NCI-H128 (cell line): ENCODE results near the gene B3GNT5.

Source experiments
- DNase-seq: peaks from one replicate; lab custom pipeline; 2025; ENCODE audit not compliant: unreplicated experiment; lab: John Stamatoyannopoulos, UW

The B3GNT5 gene

DNA sequence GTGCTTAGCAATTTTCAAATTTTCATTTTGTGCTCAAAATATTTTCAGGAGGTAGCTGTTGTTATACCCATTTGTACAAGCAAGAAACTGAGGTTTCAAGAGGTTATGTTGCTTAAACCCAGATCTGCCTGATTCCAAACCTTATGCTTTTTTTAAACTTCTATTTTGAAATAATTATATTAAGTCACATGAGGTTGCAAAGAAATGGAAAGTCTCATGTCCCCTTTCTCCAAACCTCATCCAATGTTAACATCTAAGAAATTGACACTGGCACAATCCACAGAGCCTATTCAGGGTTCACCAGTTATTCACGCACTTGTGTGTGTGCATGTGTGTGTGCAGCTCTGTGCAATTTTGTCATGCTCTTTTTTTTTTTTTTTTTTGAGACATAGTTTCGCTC is 35.1 kb downstream of the B3GNT5 start:
- DNase-seq, result no peak

DNA sequence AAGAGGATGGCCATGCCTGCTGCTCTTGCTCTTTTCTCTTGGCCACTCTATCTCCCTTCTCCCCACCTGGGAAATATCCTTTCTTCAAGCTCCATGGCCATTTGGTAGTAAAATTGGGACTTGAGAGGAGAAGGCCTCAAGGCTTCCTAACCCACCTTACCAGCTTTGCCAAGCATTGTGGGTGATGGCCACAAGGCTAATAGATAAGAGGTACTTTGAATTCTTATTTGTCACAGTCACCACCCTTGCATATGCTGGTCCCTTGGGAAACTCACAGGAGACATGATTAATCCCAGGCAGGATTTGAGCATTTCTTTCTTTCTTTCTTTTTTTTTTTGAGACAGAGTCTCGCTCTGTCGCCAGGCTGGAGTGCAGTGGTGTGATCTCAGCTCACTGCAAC is 37.2 kb downstream of the B3GNT5 start:
- no peak for DNase-seq

DNA sequence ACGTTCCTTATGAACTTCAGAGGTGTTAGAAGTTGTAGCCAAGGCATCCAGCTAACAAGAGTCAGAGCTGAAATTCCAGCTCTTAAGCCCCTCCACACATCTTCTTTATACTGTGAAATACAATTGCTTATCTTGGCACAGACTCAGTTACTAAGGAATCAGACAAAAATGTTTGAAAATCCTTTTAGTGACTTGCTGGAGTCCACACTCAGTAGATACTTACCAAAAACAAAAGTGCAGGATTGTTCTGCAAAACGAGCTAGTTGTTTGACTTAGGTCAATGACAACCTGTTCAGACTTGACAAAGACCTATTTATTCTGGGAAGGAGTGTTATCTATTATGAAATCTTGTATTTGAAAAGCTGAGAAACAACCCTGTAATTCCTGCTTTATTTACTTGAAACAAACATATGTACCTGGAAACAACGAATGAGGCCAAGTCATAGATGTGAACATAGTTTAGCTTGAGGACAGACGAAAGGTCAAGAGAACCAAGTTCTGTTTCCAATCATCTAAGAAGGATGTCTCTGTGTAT is 38.5 kb downstream of the B3GNT5 start:
- no peak for DNase-seq

DNA sequence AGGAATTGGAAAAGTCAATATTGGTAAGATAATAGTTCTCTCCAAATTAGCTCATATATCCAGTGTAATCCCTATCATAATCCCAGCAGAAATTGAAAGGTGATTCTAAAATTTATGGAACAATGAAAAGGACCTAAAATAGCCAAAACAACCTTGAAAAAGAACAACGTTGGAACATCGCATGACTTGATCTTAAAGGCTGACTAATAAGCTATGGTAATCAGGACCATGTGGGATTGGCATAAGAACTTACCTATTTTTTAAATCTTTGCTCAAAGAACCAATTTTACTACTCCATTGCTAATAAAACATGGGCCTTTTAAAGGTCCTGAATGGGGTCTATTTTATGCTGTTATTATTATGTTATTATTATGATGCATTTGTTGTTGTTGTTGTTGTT is 40.9 kb downstream of the B3GNT5 start:
- DNase-seq, result no peak

DNA sequence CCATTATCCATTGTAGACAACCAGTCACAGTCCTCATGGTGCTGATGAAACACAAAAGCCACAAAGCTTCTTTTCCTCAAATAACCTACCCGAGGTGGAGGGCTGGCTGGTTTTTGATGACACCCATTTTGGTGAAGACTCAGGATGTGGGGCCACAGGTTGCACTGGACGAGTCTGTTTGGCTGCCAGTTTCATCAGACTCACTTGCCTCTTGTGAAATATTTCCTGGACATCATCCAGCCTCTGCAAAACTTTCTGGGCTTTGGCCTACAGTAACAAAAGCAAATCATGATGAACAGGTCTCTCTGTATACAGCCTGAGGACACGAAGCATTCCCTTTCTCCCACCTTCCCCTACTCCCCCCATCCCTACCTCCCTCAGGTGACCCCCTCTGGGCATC is 42.2 kb downstream of the B3GNT5 start:
- no peak for DNase-seq

DNA sequence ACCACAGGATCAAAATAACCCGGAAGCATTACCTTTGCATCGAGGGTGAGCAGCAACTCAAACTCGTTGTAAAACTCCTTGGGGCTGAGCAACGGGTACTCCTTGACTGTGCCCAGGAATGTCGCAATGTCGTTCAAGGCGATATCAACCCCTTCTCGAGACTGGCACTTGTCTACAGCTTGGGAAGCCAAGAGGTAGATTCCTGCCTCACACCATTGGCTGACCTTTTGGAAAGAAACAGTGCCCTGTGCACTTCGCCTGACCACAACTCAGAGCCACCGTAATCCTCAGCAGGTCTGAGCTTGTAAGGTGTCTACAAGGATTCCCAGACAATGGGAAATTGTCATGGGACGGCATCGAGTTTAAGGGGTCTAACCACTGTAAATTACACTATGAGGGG is 43.9 kb downstream of the B3GNT5 start:
- DNase-seq, result no peak

DNA sequence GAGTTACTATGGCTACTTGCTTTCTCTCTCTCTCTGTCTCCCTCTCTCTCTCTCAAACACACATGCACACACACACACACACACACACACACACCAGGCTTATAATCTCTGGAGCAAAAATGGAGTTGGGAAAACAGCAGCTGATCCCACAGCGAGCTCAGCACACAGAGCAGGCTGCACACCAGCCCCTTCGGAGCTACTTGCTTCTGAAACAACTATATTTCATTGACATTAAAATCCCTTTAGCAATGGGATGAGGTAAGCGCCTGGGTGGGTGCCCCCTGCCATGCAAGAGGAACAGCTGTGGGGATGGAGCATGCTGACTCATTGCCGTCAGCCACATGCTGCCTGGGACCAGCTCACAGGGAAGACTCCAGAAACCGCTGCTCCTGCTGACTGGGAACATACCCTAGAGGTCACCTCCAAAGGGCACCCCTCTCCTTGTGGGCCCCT is 45.7 kb downstream of the B3GNT5 start:
- DNase-seq, result no peak

DNA sequence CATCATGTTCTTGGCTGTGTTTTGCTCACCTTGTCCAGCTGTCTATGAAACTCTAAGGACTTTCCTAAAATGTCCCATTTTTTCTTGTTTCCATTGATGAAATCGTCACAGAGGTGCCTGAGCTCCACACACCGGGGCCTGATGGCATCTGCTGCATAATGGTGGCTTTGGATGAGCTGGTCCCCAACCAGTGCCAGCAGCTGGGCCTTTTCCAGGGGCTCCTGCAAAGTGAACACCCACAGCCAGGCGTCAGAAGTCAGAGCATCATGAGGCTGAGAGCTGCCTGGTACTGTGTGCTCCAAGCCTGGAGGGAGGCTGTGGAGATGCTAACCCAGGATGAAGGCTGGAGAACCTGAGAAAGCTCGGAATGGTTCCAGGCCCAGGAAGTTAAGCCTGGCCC is 46.9 kb downstream of the B3GNT5 start:
- DNase-seq, result no peak

DNA sequence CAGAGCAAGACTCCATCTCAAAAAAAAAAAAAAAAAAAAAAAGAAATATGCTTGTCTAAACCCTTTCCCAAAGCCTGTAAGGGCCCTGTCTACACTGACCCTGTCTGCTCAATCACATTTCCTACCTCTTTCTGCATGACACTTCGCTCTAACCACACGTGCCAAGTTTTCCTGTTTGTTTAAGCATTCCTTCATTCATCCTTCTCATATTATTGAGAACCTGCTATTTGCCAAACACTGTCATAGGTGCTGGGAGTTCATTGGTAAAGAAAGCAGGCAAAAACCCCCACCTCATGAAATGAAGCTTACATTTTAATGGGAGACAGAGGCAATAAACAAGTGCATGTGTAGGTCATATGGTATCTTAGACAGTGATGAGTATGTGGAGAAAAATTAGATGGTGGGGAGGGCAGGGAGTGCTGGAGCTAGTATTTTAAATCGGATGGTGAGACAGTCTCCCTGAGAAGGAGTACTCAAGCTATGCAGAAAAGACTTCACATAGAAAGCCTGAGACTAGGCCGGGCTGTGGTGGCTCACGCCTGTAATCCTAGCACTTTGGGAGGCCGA is 48.0 kb downstream of the B3GNT5 start:
- no peak for DNase-seq

DNA sequence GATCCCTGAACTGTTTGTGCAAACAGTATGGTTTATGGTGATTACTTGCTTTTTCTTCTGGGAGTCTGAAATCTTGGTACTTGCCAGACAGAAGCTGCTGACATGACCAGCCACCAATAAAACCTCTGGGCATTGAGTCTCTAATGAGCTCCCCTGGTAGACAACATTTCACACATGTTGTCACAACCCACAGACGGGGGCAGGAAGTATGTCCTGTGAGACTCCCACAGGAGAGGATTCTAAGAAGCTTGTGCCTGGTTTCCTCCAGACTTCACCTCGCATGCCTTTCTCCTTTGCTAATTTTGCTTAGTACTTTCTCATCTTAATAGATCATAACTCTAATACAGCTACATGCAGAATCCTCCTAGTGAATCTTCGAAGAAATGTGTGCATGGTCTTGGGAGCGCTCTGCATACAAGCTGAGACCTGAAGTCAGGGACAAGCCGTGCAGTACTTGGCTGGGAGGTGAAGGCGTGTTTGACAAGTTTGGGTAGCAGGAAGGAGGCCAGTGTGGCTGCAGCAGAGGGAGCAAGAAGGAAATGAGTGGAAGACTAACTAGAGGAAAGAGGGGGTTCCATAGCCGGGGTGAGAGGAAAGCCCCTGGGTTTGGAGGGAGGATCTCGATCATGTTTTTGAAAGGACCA is 49.0 kb downstream of the B3GNT5 start:
- no peak for DNase-seq

DNA sequence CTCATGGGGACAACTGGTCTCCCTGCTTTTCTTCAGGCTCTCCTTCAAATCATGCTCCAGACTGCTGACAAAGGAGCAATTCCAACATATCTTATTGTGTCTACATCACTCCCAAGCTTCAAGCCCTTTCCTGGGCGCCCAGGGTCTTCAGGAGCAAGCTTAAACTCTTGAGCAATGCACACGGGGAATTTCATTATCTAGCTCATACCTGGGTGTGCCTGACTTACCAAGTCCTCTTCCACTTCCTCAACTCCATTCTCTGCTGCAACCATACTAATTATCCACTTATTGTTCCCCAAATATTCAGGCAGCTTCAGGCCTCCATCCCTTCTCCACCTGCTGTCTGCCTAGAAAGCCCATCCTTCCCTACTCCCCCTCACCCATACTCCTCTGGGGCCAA is 50.6 kb downstream of the B3GNT5 start:
- DNase-seq, result no peak

DNA sequence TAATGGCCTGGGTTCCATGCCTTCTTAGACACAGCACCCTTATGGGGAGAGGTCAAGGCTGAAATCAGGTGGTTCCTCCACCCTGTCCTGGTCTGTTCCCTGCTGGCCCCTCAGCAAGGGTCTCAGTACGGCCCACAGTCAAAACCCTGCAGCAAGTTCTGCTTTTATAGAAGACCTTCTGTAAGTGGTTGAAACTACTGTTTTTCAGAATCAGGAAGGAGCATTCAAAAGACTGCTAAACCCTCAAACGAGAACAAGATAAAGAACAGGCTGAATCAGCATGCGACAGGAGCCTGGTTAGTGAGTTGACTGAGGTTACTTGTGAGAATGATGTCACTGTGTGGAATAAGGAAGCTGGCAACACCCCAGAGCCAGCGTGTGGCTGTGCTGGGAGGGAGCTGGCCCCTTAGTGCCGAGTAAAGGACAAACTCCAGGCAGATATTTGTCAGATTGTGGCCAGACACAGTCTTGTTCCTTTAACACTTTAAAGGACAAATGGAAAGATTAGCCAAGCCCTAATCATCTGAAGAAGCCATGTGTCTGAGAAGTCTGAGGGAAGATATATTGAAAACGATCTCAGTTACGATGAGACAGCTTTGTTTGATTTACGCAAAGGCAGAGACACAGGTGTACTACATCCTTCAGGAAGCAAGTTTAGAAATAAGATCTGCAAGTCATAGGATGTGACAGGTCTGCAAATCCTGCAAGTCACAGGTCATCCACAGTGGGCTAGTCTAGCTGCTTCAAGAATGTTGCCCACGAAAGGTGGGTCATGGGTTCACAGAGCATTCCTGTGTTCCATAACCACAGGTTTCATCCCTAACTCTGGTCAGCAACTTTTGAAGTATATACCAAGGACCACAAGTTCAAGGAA is 54.0 kb downstream of the B3GNT5 start:
- DNase-seq, result no peak

DNA sequence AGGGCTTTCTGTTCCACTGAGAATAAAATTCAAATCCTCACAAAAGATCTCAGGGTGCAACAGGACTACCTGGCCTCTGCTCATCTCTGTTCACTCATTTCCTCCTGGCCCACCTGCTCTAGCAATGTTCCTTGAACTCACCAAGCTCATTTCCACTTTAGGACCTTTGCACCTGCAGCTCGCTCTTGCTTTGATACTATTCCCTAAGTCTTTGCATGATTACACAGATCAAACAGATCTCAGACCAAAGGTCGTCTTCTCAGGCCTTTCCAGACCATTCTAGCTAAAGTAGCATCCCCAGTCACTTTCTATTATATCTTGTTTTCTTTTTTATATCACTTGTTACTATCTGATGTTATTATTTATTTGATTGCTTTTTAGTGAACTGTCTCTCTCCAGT is 54.7 kb downstream of the B3GNT5 start:
- DNase-seq, result no peak

DNA sequence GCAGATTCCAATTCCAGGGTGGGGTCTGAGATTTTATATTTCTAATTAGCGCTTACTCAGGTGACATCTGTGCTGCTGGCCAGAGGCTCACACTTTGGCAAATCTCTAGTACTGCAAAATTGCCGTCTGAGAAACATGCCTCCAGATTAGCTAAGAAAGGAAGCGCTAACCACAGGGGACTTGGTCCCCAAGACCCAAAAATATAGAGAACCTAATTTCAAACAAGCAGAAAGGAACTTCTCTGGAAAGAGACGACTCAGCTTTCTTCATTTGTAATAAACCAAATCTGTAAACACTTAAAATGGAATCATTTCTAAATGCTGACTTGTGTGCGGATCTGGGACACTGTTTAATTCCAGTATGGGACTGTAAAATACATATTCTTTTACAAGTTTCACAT is 55.7 kb downstream of the B3GNT5 start:
- no peak for DNase-seq

DNA sequence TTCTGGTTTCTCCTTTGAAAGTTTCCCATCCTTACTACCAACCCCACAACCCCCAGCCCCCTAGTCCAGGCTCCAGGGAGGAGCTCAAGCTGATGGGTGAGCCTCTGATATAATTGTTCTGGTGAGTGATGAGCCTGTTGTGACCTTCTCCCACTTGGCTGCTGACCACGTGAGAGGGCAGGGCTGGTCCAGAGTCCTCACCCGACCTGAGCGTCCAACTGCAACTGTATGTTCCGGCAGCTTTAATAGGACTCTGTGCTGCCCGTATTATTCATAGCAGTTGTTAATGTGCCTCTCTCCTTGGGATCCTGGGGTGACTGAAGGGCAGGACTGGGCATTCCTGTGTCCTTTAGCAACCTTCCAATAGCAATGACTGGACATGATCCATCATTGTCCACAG is 56.2 kb downstream of the B3GNT5 start:
- DNase-seq, result no peak

DNA sequence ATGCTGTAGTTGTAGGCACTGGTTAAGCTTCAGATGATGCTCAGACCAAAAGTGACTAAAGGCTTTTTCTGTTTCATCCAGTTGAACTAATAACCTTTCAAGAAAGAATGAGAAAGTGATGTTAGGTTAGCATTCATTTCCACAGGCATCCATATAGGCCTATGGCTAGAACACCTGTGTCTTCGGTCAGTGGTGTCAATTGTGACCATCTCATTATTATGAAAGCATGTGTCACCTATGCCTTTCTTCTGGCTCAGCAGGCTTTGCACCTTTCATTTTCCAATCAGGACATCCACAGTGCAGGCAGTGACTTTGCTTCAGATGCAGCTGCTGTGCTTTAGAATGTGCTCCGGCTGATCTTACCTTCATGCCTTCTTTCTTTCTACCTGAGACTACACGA is 57.9 kb downstream of the B3GNT5 start:
- DNase-seq, result no peak

DNA sequence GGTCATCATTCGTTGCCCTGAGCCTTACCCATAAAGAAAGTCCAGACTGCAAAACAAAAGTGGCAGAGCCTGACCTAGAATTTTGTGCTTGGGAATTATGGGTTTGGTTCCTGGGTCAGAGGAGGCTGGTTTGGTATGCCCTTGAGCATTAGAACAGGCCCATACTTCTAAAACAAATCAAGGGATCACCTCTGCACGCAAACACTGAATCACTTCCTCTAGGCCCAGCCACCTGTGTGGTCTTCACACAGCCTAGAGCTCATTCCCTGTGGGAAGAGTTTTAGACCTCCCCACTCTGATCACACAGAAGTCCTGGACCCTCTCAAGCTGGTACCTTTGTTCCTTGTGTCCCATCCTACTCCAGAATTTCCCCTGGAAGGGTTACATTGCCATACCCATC is 59.4 kb downstream of the B3GNT5 start:
- no peak for DNase-seq

DNA sequence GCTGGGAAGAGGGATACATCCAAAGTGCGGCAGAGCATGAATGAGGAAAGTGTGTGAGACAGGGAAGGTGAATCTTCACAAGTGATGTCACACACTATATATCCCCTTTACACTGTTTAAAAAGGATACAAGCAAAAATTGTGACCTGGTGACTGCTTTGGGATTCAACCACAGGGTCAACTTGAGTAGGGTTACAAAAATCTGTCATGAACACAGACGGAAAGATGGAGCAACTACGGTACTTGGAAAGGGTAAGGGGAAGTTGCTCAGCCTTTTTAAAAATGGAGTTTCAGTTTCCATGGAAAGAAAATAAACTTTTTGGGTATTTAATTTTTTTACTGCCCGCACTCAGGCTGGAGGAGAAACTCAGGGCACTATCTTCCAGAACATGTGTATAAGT is 60.3 kb downstream of the B3GNT5 start:
- no peak for DNase-seq

DNA sequence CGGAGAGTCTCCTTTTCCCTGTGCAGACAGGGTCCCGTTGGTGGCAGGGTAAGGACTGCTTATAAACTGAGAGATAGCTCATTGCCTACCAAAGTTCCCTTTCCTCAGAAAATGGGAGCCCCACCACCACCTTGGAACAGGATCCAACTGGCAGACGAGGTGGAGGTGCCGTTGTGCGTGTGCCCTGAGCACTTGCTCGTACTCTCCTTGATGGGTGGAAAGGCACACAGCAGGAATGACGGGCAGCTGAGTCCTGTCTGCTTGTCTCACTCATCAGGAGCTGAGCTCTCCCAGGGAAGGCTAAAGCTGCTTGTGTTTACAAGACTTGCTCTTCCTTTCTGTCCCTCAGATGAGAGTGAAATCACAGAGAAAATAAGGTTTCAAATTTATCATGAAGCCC is 60.7 kb downstream of the B3GNT5 start:
- DNase-seq, result no peak

DNA sequence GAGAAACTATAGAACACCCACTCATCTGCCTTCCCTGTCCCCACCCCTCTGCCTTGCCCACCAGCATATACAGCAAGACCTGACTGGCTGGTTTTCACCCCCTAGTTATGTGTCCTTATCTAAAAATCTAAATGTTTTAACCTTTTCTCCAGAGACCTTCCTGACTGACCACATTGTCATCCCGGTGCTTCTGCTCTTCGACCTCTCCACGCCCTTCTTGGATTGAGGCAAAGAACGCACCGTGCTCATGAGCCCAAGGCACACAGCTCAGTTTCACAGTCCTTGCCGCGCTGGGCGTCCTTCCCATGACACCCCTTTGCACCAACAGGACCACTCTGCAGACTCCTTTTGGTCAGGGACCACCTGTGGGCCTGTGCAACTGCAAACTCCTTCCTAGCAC is 62.7 kb downstream of the B3GNT5 start:
- no peak for DNase-seq

DNA sequence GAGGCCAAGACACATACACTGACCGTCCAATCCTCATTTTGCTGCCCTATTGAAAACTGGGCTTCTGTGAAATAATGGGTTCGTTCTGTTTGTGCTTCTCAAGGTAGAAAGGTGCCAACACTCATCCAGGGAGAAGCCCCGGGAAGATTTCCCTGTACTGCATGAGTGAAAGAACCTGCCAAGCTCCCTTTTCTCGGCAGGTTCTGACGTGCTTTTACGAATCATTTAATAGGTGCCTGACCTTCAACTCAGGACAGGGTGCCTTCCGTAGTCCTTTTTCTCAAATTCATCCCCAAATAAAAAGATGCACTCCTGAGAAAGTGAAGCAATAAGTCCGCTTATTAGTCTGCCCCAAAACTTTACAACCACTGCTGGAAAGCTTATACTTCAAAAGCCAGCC is 64.2 kb downstream of the B3GNT5 start:
- no peak for DNase-seq
